HG02885 (cell line): Measurements from ENCODE around the gene IZUMO3.
"Not testable (repeated sequence)": the region's sequence is repeated elsewhere in the genome, so short reads cannot be mapped to it uniquely, and the experiment has no call there.

Source experiments
- ATAC-seq: cut with Tn5 transposase; IDR thresholded peaks from one replicate; pipeline ENCODE4 v1.9.1; 2021; ENCODE audit warnings: mild to moderate bottlenecking; ENCODE audit not compliant: unreplicated experiment, poor library complexity

The IZUMO3 gene

GRCh38 chr9:24545847-24546522 lies at the start of gene IZUMO3:
Gene IZUMO3, minus strand, starts transcription at chr9:24545897. Its CDS starts 248 bp downstream, at chr9:24545649.
- ATAC-seq = no peak

- no peak for ATAC-seq
Observed at GRCh38 chr9:24594234-24594850, 48.6 kb upstream of the IZUMO3 start.

- ATAC-seq = no peak
Observed at GRCh38 chr9:24590432-24590831, 44.7 kb upstream of the IZUMO3 start.

GRCh38 chr9:24587883-24588282 lies 42.2 kb upstream of the IZUMO3 start:
- no peak for ATAC-seq

GRCh38 chr9:24582146-24583126 lies 36.7 kb upstream of the IZUMO3 start:
- ATAC-seq = no peak

GRCh38 chr9:24580005-24580404 lies 34.3 kb upstream of the IZUMO3 start:
- not testable (repeated sequence) for ATAC-seq

- ATAC-seq = no peak
Observed at GRCh38 chr9:24572406-24572805, 26.7 kb upstream of the IZUMO3 start.

- no peak for ATAC-seq
Observed at GRCh38 chr9:24561957-24562356, 16.3 kb upstream of the IZUMO3 start.

GRCh38 chr9:24553183-24553552 lies 7.5 kb upstream of the IZUMO3 start:
- ATAC-seq = no peak

GRCh38 chr9:24552526-24553182 lies 7.0 kb upstream of the IZUMO3 start:
- ATAC-seq = no peak

- ATAC-seq = no peak
Observed at GRCh38 chr9:24545285-24545684, 412 bp downstream of the IZUMO3 start.

GRCh38 chr9:24518545-24518944 lies 27.2 kb downstream of the IZUMO3 start:
- no peak for ATAC-seq

GRCh38 chr9:24516463-24516862 lies 29.2 kb downstream of the IZUMO3 start:
- no peak for ATAC-seq

- no peak for ATAC-seq
Observed at GRCh38 chr9:24509850-24510249, 35.8 kb downstream of the IZUMO3 start.

- ATAC-seq = no peak
Observed at GRCh38 chr9:24504521-24504920, 41.2 kb downstream of the IZUMO3 start.

- ATAC-seq = no peak
Observed at GRCh38 chr9:24502206-24502937, 43.3 kb downstream of the IZUMO3 start.

GRCh38 chr9:24500761-24501160 lies 44.9 kb downstream of the IZUMO3 start:
- ATAC-seq = no peak

GRCh38 chr9:24498632-24499031 lies 47.1 kb downstream of the IZUMO3 start:
- no peak for ATAC-seq

- ATAC-seq = no peak
Observed at GRCh38 chr9:24497671-24498070, 48.0 kb downstream of the IZUMO3 start.
